NCI-H524 (cell line): ENCODE data around the gene GRIN2C.

Experiments used
- DNase-seq, 2 experiments: peaks; one replicate each; lab custom pipeline; 2025; lab: John Stamatoyannopoulos, UW

Gene GRIN2C

GRCh38 chr17:74864297-74864865 is 4.7 kb upstream of the GRIN2C start:
- no peak for DNase-seq

- no peak for DNase-seq
These were observed 4.0 kb upstream of the GRIN2C start for GRCh38 chr17:74863420-74864296.

DNA sequence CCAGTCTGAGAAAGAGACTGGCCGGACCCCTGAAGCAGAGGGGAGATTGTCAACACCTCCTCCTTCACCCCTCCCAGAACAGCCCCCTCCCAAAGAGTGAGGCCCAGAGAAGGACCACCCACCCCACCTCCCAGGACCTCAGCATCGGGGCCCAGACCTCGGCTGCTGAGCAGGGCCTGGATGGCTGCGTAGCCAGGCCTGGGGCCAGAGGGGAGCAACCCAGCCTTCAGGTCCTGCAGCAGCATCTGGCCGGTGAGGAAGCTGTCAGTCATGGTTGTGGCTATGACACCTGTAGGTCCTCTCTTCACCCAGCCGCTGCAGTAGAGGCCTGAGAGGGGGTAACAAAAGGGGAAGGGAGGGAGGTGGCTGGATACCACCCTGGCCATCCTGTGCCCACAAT is 3.2 kb upstream of the GRIN2C start:
- no peak for DNase-seq

- peak; percentile 68 to 81 for DNase-seq
These were observed 2.6 kb upstream of the GRIN2C start for GRCh38 chr17:74862108-74862901.

DNA sequence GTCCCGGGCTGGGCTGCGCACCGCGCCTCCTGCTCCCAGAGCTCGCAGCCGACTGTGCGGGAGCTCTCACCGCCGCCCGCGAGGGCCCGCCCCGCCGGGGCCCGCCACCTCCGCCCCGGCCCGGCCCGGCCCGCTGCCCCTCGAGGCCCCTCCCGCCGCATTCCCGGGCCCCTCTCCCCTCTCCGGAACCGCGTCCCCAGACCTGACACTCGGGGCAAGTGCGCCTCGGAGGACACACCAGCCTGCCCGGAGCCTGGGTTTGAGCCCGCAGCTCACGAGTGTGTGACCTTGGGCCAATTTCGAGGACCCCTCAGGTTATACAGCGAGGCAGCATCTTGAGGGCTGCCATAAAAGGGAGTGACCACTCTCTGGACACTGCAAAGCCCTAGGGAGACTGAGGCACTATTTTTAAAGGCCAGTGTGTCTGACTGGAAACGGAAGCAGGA is 2.0 kb upstream of the GRIN2C start:
- no peak for DNase-seq

GRCh38 chr17:74860872-74861661 is 1.4 kb upstream of the GRIN2C start:
- peak; percentile 26 to 43 for DNase-seq

DNA sequence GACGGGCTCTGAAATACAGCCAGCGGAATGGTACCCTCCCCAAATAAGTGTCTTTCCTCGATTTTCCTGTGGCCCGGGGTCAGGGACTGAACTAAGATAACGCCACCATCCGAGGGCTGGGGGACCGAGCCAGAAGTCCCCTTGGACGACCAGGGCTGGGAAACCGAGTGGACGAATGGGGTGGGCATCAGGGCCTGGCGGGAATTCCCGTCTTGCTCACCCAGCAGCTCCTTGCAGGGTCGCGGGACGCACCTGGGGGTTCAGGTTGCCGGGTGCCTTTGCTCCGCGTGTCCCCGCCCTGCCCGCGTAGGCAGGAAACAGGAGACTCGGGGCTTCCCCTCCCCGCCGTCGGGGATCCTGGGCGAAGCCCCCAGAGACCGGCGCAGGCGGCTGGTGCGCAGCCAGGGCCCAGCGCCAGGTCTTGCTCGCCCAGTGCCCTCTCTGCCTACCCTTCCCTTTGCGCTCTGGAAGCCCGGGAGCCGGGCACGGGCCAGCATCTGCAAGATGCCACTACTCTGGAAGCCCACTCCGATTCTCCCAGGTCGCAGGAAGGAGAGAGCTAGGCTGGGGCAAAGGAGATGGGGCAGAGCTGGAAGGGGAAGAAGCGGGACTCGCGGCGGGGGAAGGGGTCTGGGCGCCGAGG is 665 bp upstream of the GRIN2C start:
- peak; percentile 39 to 56 for DNase-seq

DNA sequence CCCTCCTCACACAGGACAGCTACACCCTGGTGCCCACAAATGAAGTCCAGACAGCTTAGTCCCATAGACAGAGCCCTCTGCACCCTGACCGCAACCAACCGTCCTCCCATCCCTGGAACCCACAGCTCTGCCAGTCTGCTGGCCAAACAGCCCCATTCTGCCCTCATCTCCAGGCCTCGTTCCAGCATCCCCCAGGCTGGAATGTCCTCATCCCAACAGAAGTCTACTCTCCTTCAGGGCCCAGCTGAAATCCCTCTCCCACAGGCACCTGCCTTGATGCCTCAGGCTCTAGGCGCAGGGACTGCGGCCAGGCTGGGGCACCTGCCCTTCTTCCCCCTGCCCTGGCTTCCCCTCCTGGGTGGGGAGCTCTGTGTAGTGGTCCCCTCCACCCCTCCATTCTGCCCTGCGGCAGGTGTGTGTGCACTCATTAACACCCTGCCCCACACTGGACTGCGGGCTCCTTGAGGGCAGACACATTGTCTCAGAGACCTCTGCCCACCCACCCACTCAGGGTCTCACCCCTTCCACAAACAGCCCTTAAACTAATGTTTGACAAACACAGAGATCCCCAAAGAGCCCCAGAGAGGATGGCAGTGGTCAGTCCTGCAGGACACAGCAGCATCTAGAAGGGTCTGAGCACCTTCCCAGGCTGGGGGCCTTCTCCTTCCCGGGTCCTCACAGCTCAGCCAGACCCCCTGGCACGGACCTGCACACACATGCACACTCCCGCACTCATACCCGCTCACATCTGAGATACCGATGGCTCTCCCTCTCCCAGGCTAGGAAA is 820 bp downstream of the GRIN2C start:
- DNase-seq = no peak

DNA sequence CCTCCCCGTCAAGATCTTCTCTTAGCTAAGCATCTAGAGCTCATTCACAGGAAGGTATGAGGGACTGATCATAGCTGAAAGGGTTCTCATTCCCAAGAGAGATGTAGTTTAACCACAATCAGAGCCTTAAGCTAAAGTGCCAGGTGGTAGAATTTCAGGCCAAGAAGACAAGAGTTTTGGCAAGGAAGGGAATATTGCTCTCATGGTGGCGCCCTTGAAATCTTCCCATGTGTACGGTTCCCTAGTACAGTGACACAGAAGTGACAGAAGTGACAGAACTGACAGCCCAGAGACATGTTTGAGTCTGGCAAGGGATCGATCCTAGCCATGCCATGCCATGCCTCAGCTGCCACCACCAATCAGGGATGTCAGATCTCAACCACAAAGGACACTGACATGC is 2.5 kb downstream of the GRIN2C start:
- no peak for DNase-seq

GRCh38 chr17:74856112-74856511 is 3.6 kb downstream of the GRIN2C start:
- peak in 1 of 2 experiments; percentile 43 for DNase-seq

DNA sequence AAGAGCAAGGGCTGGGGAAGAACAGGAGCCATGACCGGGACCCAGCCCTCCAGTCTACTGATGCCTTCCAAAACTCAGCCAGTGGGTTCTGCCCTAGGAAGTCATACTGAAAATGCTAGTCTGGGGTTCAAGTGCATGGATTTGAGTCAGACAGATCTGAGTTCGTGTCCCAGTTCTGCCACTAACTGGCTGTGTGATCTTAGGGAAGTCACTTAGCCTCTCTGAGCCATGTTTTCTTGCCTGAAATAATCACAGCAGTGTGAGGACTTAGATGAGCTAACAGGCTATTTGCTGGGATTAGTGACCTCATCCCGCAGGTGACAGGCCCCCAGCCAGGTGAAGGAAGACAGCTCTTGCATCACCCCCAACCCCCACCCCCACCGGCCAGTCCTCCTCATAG is 4.4 kb downstream of the GRIN2C start:
- no peak for DNase-seq

GRCh38 chr17:74854792-74855191 is 4.9 kb downstream of the GRIN2C start:
- DNase-seq = no peak

DNA sequence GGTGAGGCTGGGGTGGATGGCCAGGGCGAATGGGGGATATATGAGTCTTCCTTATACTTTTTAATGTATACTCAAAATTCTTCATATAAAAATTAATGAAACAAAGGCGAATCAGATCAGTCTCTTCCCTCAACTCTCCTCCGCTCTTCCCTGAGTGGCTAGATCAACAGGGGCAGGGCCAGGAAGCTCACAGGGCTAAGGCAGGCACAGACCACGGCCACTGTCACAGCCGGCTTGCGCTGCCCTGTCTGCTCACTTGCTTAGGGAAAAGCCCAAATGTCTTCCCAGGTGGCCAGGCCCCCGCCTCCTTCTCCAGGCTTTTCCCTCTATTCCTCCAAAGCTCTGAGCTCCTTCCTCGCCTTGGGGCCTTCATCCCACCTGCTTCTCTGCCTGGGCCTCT is 6.0 kb downstream of the GRIN2C start:
- no peak for DNase-seq

- peak in 1 of 2 experiments; percentile 24 for DNase-seq
These were observed 6.7 kb downstream of the GRIN2C start for GRCh38 chr17:74853048-74853397.

- peak in 1 of 2 experiments; percentile 41 for DNase-seq
These were observed 7.2 kb downstream of the GRIN2C start for GRCh38 chr17:74852237-74853047.

DNA sequence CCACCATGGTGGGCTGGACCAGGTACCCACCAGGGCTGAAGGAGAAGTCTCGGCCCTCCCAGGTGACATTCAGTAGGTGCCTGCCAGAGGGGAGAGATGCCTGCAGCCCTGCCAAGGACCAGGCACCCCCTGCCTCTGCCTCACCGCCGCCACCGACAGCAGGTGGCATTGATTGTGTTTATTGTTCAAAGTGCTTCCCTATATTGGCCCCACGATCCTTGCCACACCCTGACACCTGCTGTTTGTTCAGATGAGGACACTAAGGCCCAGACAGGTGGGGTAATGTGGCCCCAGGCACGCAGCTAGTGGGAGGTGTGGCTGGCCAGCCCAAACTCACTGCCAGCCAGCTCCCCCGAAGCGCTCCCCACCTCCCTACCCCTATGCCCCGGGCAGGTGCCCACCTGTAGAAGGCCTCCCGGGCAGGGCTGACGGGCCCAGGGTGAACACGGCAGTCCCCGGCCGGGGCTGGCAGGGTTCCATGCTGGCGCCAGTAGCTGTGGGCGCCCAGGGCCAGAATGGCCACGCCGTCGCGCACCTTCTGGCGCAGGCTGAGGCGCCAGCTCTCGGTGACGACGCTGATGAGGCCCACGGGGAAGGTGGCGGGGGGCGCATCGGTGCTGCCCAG is 8.0 kb downstream of the GRIN2C start:
- no peak for DNase-seq

DNA sequence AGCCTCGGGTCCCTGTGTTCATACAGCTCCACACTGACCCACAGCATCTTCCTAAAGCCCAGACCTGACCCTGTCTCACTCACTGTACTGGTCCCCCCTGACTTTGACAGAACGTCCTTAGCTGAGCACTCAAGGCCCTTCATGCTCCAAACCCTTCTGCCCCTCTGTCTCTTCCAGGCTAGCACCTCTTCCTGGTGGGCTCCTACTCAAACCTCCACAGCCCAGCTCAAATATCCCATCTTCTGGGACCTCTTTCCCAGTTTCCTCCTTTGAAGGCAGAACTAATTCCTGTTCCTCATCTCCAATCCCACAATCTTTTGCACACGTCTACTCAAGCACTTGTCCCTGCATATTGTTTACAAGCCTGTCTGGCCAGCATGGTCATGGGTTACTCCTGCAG is 8.8 kb downstream of the GRIN2C start:
- no peak for DNase-seq

DNA sequence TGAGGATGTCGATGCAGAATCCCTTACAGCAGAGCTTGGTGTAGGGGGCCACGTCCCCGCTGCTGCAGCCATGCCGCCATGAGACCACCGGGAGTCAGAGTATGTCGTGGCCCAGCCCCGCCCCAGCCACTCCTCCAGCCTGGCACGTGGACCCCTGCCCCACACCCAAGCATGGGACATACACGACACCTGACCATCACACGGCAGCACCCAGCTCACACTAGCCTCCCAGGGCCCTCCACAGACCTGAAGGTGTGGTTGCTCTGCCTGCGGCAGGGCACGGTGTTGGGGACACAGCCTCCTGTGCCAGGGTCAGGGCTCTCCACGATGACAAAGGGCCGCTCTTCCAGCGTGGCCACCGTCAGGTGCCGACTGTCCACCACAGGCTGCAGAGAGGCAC is 9.4 kb downstream of the GRIN2C start:
- DNase-seq = no peak

GRCh38 chr17:74848656-74849399 is 10.9 kb downstream of the GRIN2C start:
- DNase-seq = no peak
